ENCODE results near the gene MS4A8. TPM values are rescaled to one million over a fixed set of nuclear protein-coding genes. Genes with fewer than 3 reads are reported as not detected.

MS4A8 gene
- total RNA-seq, 1 donor = not detected

DNA sequence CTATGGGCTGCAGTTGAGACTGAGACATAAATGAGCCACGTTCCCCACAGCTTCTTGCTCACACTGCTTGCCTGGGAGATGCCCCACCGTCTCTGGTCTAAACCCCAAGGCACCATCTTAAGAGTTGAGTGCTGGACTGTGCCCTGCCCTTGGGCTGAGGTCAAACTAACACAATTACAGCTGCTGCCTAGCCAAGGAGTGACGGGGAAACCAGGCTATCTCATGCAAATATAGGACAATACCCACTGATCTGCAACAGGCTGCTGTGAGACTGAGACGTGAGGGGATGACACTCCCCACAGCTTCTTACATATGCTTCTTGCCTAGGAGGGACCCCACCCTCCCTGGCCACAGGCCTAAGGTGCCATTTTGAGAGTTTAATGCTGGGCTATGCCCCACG, 7.8 kb upstream of the MS4A8 start:
- TF ChIP-seq, protein P1, sequence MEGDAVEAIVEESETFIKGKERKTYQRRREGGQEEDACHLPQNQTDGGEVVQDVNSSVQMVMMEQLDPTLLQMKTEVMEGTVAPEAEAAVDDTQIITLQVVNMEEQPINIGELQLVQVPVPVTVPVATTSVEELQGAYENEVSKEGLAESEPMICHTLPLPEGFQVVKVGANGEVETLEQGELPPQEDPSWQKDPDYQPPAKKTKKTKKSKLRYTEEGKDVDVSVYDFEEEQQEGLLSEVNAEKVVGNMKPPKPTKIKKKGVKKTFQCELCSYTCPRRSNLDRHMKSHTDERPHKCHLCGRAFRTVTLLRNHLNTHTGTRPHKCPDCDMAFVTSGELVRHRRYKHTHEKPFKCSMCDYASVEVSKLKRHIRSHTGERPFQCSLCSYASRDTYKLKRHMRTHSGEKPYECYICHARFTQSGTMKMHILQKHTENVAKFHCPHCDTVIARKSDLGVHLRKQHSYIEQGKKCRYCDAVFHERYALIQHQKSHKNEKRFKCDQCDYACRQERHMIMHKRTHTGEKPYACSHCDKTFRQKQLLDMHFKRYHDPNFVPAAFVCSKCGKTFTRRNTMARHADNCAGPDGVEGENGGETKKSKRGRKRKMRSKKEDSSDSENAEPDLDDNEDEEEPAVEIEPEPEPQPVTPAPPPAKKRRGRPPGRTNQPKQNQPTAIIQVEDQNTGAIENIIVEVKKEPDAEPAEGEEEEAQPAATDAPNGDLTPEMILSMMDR (IDR thresholded peaks at IDR 0.05; ENCODE audit: insufficient read depth, low read depth, low read length) = no peak

DNA sequence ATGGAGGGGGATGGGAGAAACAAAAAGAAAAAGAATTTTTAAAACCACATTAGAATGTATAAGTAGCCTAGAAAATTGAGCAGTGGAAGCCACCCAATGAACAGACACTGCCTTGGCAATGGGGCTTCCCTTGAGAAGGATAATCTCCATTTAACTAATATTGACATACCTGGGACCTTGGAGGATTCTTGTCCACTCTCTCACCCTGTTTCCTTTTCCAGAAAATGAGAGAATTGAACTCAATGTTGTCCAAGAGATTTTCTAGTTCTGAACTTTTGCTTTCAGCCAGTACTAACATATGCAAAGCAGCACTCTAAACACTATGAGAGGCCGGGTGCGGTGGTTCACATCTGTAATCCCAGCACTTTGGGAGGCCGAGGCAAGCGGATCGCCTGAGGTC, 524 bp downstream of the MS4A8 start:
- no peak for DNase-seq (ENCODE audit: low read depth)
- TF ChIP-seq, protein P1 (IDR thresholded peaks at IDR 0.05; ENCODE audit: insufficient read depth, low read depth, low read length) = no peak
- H3K4me3 ChIP-seq (ENCODE audit: low read depth, low read length) = no peak overlapping the region

More for the DNA sequence above, 7.8 kb upstream of the MS4A8 start:
- H3K4me3 ChIP-seq (ENCODE audit: low read depth, low read length) = no peak overlapping the region
- no peak for DNase-seq (ENCODE audit: low read depth)

DNA sequence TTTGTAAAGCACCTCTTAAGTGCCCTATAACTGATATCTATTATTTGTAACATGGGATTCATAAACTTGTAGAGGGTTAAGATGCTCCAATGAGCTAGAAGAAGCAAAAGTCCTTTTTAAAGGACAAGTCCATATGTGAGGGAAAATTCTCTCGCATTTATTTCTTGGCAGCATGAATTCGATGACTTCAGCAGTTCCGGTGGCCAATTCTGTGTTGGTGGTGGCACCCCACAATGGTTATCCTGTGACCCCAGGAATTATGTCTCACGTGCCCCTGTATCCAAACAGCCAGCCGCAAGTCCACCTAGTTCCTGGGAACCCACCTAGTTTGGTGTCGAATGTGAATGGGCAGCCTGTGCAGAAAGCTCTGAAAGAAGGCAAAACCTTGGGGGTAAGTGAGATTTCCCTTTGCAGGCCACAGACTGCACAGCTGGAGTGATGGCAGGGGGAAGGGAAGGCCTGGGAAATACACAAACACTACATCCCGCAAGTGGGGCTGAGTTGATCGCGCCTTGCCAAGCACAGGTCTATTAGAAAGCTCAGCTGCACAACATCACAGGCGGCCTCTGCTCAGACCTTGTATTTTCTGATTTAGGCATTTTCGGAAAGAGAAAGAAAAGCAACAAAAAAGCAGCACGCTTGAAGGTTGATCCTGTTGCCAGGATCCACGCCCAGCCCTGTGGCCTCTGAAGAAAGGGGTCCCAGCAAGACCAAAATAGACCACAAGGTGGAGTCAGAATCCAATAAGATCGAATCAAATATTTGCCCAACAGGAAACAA, 1.5 kb downstream of the MS4A8 start:
- TF ChIP-seq, protein P1 (IDR thresholded peaks at IDR 0.05; ENCODE audit: insufficient read depth, low read depth, low read length) = peak; percentile 8
- no peak overlapping the region for H3K4me3 ChIP-seq (ENCODE audit: low read depth, low read length)
- no peak for DNase-seq (ENCODE audit: low read depth)

DNA sequence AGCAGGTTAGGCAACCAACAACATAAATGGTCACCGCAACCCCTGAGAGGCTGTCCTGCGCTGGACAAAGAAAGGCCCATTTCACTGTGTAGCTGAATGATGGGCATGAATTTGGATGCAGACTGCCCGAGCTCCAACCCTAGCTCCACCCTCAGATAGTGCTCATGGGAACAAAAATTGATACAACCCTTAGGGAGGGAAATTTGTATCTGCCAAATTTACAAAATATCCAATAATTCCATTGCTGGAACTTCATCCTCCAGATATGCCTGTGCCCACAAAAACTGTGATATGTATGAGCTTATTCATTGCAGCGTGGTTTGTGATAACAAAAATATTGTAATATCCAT, 2.0 kb downstream of the MS4A8 start:
- no peak for DNase-seq (ENCODE audit: low read depth)
- TF ChIP-seq, protein P1 (IDR thresholded peaks at IDR 0.05; ENCODE audit: insufficient read depth, low read depth, low read length) = no peak
- no peak overlapping the region for H3K4me3 ChIP-seq (ENCODE audit: low read depth, low read length)

DNA sequence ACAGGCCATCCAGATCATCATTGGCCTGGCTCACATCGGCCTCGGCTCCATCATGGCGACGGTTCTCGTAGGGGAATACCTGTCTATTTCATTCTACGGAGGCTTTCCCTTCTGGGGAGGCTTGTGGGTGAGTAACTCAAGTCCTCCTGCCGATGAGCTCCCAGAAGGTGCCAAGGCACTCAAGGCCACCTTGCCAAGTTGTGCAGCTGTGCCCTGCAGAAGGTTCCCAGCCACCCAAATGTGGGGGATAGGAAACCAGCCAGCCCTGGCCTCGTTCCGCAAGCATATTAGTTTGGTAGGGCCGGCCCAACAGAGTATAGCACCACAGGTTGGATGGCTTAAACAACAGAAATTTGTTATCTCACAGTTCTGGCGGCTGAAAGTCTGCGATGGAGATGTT, 4.0 kb downstream of the MS4A8 start:
- TF ChIP-seq, protein P1 (IDR thresholded peaks at IDR 0.05; ENCODE audit: insufficient read depth, low read depth, low read length) = no peak
- no peak for DNase-seq (ENCODE audit: low read depth)
- no peak overlapping the region for H3K4me3 ChIP-seq (ENCODE audit: low read depth, low read length)

DNA sequence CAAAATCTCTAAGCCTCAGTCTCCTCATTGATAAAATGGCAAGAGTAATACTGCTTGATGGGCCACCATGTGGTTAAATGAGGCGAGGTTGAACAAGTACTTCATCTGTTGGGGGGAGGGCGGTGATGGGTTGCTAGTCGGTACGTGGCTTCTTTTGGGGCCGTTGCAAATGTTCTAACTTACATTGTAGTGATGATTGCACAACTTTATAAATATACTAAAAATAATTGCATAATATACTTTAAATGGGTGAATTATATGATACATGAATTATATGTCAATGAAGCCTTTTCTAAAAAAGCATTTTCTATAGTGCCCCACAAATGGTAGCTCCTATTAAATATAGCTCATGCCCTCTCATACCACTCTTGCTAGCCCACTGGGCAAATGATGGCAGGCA, 6.5 kb downstream of the MS4A8 start:
- H3K4me3 ChIP-seq (ENCODE audit: low read depth, low read length) = no peak overlapping the region
- TF ChIP-seq, protein P1 (IDR thresholded peaks at IDR 0.05; ENCODE audit: insufficient read depth, low read depth, low read length) = no peak
- no peak for DNase-seq (ENCODE audit: low read depth)

DNA sequence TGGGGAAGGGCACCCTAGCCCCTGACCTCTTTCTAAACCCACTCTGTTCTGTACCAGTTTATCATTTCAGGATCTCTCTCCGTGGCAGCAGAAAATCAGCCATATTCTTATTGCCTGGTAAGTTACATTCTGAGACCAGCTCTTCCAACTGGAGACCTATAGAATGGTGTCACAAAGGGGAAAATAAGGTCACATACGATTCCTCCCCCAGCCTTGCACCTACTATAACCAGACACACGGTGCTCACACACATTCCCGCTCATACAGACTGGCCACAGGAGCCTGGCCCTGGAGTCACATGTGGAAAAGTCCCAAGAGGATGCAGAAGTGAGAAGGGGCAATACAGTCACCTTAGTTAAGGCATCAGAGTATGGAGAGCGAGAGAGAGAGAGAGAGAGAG, 7.5 kb downstream of the MS4A8 start:
- TF ChIP-seq, protein P1 (IDR thresholded peaks at IDR 0.05; ENCODE audit: insufficient read depth, low read depth, low read length) = no peak
- DNase-seq (ENCODE audit: low read depth) = no peak
- no peak overlapping the region for H3K4me3 ChIP-seq (ENCODE audit: low read depth, low read length)
